COLO829 (cell line): ENCODE measurements around the gene CRAMP1.

Experiments used
- DNase-seq: peaks from one replicate; pipeline ENCODE4 v3.0.0; 2012; ENCODE audit warnings: low spot score

Gene CRAMP1

GRCh38 chr16:1657841-1658240 lies 45.7 kb downstream of the CRAMP1 start:
- no peak for DNase-seq

GRCh38 chr16:1659031-1659430 lies 46.9 kb downstream of the CRAMP1 start:
- no peak for DNase-seq

- no peak for DNase-seq
Measured at GRCh38 chr16:1661826-1662225, 49.7 kb downstream of the CRAMP1 start.

- DNase-seq, result no peak
Measured at GRCh38 chr16:1662543-1662942, 50.4 kb downstream of the CRAMP1 start.

- no peak for DNase-seq
Measured at GRCh38 chr16:1665829-1666228, 53.7 kb downstream of the CRAMP1 start.

GRCh38 chr16:1666316-1666715 lies 54.2 kb downstream of the CRAMP1 start:
- no peak for DNase-seq

- DNase-seq, result no peak
Measured at GRCh38 chr16:1667271-1667670, 55.1 kb downstream of the CRAMP1 start.

GRCh38 chr16:1667916-1668315 lies 55.8 kb downstream of the CRAMP1 start:
- no peak for DNase-seq

- DNase-seq, result no peak
Measured at GRCh38 chr16:1668612-1669319, 56.6 kb downstream of the CRAMP1 start.

- no peak for DNase-seq
Measured at GRCh38 chr16:1669698-1670097, 57.5 kb downstream of the CRAMP1 start.

- DNase-seq, result no peak
Measured at GRCh38 chr16:1670371-1670770, 58.2 kb downstream of the CRAMP1 start.

GRCh38 chr16:1670866-1671265 lies 58.7 kb downstream of the CRAMP1 start:
- DNase-seq, result no peak

- DNase-seq, result no peak
Measured at GRCh38 chr16:1673424-1674151, 61.4 kb downstream of the CRAMP1 start.

GRCh38 chr16:1674306-1674705 lies 62.1 kb downstream of the CRAMP1 start:
- DNase-seq, result no peak

GRCh38 chr16:1674751-1675664 lies 62.8 kb downstream of the CRAMP1 start:
- DNase-seq, result peak; percentile 16

GRCh38 chr16:1676661-1677060 lies 64.5 kb downstream of the CRAMP1 start:
- DNase-seq, result no peak

GRCh38 chr16:1677339-1677738 lies 65.2 kb downstream of the CRAMP1 start:
- DNase-seq, result no peak

- peak; percentile 86 for DNase-seq
Measured at GRCh38 chr16:1677942-1678499, 65.9 kb downstream of the CRAMP1 start, which contains the start of gene JPT2. JPT2 (plus strand) TSS chr16:1678279; CDS start chr16:1678313, 34 bp downstream.

GRCh38 chr16:1678500-1679098 lies 66.4 kb downstream of the CRAMP1 start:
- peak; percentile 29 for DNase-seq

GRCh38 chr16:1680361-1680760 lies 68.2 kb downstream of the CRAMP1 start:
- DNase-seq, result no peak

GRCh38 chr16:1681032-1681431 lies 68.9 kb downstream of the CRAMP1 start:
- no peak for DNase-seq
